ENCODE data around the gene SUPT20H.

- TF ChIP-seq POLR2AphosphoS5 (IDR thresholded peaks at IDR 0.05; ENCODE audit: borderline replicate concordance, low read depth, low read length) (no peak), EZH2 (IDR thresholded peaks at IDR 0.05) (no peak)
Observed at GRCh38 chr13:37072024-37072423, 12.5 kb upstream of the SUPT20H start.

All from SK-N-MC (cell line).